DOHH2 (cell line): Measurements from ENCODE around the gene SHISA8.

Experiments used
- H3F3A ChIP-seq: fragments of 200-600 bp; sonication (generic), shearing (Covaris generic); 2 replicates; pipeline ENCODE4 v1.6.0; 2016; ENCODE audit warnings: antibody characterized with exemption, mild to moderate bottlenecking; ENCODE audit not compliant: control insufficient read depth, insufficient read depth
- H3K27ac ChIP-seq: fragments of 200-600 bp; sonication (generic); 2 replicates; pipeline ENCODE4 v1.5.1; 2014; ENCODE audit warnings: low read depth, mild to moderate bottlenecking, low read length, moderate library complexity
- H3K27me3 ChIP-seq: fragments of 200-600 bp; sonication (generic); 2 replicates; pipeline ENCODE4 v1.6.1; 2014; ENCODE audit warnings: mild to moderate bottlenecking, low read length, mixed read lengths; ENCODE audit not compliant: control insufficient read depth
- H3K36me3 ChIP-seq: fragments of 200-600 bp; sonication (generic); 2 replicates; pipeline ENCODE4 v1.6.1; 2014; ENCODE audit warnings: mild to moderate bottlenecking, low read length, moderate library complexity, mixed read lengths; ENCODE audit not compliant: control insufficient read depth
- H3K4me1 ChIP-seq: fragments of 200-600 bp; sonication (generic); 2 replicates; pipeline ENCODE4 v1.6.1; 2014; ENCODE audit warnings: mild to moderate bottlenecking, low read length, mixed read lengths; ENCODE audit not compliant: control insufficient read depth
- H3K4me2 ChIP-seq: fragments of 200-600 bp; sonication (generic); 2 replicates; pipeline ENCODE4 v1.6.0; 2014; ENCODE audit warnings: mild to moderate bottlenecking, low read length, moderate library complexity
- H3K4me3 ChIP-seq: fragments of 200-600 bp; sonication (generic); 2 replicates; pipeline ENCODE4 v1.5.1; 2014; ENCODE audit warnings: mild to moderate bottlenecking, low read length, mixed read lengths
- H3K79me2 ChIP-seq: fragments of 200-600 bp; sonication (generic); 2 replicates; pipeline ENCODE4 v1.6.1; 2014; ENCODE audit warnings: mild to moderate bottlenecking, low read length, mixed read lengths; ENCODE audit not compliant: control insufficient read depth
- H3K9me2 ChIP-seq: fragments of 200-600 bp; sonication (generic); replicated peaks from 2 replicates; pipeline ENCODE4 v1.6.1; 2014; ENCODE audit warnings: mild to moderate bottlenecking, low read length, mixed read lengths; ENCODE audit not compliant: control insufficient read depth
- H3K9me3 ChIP-seq: fragments of 200-600 bp; sonication (generic); 2 replicates; pipeline ENCODE4 v1.6.1; 2014; ENCODE audit warnings: antibody characterized with exemption, low read length, mixed read lengths; ENCODE audit not compliant: control insufficient read depth, insufficient read depth
- H4K20me1 ChIP-seq: fragments of 200-600 bp; sonication (generic); 2 replicates; pipeline ENCODE4 v1.6.0; 2014; ENCODE audit warnings: low read depth, mild to moderate bottlenecking, antibody characterized with exemption, low read length, moderate library complexity; ENCODE audit not compliant: control insufficient read depth, insufficient read depth
- EZH2phosphoT487 ChIP-seq: fragments of 200-600 bp; sonication (generic); IDR thresholded peaks from 2 replicates; pipeline ENCODE4 v1.6.1; 2017; ENCODE audit warnings: borderline replicate concordance, mild to moderate bottlenecking, antibody characterized with exemption, low read length, moderate library complexity, mixed read lengths
- TF ChIP-seq, protein P1 (sequence below): fragments of 200-600 bp; sonication (generic); IDR thresholded peaks from one replicate; pipeline ENCODE4 v1.5.1; 2014; ENCODE audit warnings: antibody characterized with exemption, mild to moderate bottlenecking, low read depth, low read length; ENCODE audit not compliant: poor library complexity, severe bottlenecking

Gene SHISA8

DNA sequence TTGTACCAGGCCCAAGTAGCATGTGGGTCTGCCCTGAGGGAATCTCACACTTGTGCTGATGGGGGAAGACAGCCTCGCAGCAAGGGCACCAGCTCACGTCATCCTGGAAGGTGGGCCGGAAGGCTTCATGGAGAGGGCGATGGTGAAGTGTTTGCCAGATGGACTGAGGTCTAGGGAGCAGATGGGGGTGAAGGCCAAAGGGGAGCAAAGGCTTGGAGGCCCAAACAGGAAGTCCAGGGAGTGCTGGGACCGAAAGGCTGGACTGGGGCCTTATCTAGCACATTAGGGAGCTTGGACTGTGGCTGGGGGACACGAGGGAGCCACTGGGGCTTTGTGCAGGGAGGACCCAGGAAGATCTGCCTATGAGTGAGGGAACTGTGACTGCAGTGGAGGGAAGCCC lies 12.9 kb upstream of the SHISA8 start:
- Histone ChIP-seq H3F3A (peaks cover 38% of the 10 kb centered on the region), H3K9me3 (no peaks in the 10 kb centered on the region), H3K27me3 (no peaks in the 10 kb centered on the region), H3K9me2 (no peaks in the 10 kb centered on the region), H3K4me3 (no peak overlapping the region), H4K20me1 (peaks cover 7% of the 10 kb centered on the region; the same call in 1 of the 2 replicates), H3K27ac (peak overlapping the region; percentile 86), H3K79me2 (peaks cover 37% of the 10 kb centered on the region), H3K36me3 (peaks cover 44% of the 10 kb centered on the region), H3K4me1 (peaks cover 89% of the 10 kb centered on the region), H3K4me2 (peak overlapping the region; percentile 85)
- TF ChIP-seq, protein P1, sequence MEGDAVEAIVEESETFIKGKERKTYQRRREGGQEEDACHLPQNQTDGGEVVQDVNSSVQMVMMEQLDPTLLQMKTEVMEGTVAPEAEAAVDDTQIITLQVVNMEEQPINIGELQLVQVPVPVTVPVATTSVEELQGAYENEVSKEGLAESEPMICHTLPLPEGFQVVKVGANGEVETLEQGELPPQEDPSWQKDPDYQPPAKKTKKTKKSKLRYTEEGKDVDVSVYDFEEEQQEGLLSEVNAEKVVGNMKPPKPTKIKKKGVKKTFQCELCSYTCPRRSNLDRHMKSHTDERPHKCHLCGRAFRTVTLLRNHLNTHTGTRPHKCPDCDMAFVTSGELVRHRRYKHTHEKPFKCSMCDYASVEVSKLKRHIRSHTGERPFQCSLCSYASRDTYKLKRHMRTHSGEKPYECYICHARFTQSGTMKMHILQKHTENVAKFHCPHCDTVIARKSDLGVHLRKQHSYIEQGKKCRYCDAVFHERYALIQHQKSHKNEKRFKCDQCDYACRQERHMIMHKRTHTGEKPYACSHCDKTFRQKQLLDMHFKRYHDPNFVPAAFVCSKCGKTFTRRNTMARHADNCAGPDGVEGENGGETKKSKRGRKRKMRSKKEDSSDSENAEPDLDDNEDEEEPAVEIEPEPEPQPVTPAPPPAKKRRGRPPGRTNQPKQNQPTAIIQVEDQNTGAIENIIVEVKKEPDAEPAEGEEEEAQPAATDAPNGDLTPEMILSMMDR = no peak
- no peak for TF ChIP-seq EZH2phosphoT487

DNA sequence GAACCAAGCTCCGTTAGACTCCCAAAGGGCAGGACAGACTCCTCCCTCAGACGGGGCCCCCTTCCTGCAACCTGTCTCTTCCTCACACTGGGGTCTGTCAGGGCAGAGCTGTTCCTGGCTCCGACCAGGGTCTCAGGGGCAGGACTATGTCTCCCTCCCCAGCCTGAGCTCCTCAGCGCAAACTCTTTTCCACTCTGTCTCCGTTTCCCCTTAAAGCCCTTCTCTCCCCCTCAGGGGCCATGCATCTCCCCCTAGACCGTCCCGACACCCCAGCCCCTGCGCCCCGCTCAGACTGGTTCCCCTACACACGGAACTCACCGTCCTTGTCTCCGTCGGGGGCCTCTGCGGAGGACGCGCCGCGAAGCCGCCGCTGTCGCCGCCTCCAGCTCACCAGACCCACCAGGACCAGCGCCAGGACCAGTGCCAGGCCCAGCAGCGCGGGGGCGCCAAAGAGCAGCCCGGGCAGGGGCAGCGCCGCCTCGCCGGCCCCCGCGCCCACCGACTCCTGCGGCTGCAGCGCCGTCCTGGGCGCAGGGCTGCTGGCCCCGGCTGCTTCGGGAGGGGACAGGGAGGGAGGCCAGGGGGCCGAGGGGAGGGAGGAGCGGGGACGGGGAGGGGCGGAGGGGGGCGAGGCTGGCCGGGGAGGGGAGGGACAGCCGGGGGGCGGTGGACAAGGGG lies 11.0 kb upstream of the SHISA8 start:
- Histone ChIP-seq H3K27me3 (no peaks in the 10 kb centered on the region), H3K4me3 (peak overlapping the region; percentile 86), H3K9me2 (no peaks in the 10 kb centered on the region), H3K27ac (peak overlapping the region; percentile 86), H3K4me2 (peak overlapping the region; percentile 85), H3K36me3 (peaks cover 48% of the 10 kb centered on the region), H3K79me2 (peaks cover 36% of the 10 kb centered on the region), H3K9me3 (no peaks in the 10 kb centered on the region), H3F3A (peaks cover 33% of the 10 kb centered on the region), H4K20me1 (peaks cover 7% of the 10 kb centered on the region; the same call in 1 of the 2 replicates), H3K4me1 (peaks cover 89% of the 10 kb centered on the region)
- TF ChIP-seq, protein P1 = peak; percentile 86
- no peak for TF ChIP-seq EZH2phosphoT487

DNA sequence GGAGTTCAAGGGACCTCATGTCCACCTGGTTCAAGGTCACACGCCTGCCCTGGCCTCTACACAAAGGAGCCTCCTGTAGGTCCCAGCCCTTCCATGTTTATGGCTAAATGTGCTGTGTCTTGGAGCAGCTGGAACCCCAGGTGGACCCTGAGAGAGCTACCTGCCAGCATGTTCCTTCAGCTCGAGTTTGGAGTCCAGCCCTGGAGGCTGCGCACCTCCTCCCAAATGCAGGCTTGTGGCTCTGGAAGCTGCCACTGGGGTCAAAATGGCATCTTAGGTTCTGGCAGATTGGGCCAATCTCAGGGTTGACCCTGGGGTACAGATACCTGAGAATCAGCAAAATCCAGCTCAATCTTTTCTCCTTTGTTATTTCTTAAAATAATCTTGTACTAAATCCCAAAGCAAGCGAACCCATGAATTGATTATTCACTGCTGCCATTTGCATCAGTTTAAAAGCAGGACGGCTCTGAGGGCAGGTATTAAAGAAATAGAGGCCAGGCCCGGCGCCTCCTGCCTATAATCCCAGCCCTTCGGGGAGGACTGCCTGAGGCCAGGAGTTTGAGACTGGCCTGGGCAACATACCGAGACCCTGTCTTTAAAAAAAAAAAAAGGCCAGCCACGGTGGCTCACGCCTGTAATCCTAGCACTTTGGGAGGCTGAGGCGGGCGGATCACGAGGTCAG lies 8.9 kb upstream of the SHISA8 start:
- peaks cover 33% of the 10 kb centered on the region for H3F3A ChIP-seq
- no peaks in the 10 kb centered on the region for H3K27me3 ChIP-seq
- H3K79me2 ChIP-seq = peaks cover 36% of the 10 kb centered on the region
- H3K4me1 ChIP-seq = peaks cover 89% of the 10 kb centered on the region
- peak overlapping the region; percentile 86 for H3K27ac ChIP-seq
- H3K9me2 ChIP-seq = no peaks in the 10 kb centered on the region
- H4K20me1 ChIP-seq = peaks cover 7% of the 10 kb centered on the region; the same call in 1 of the 2 replicates
- peaks cover 45% of the 10 kb centered on the region for H3K36me3 ChIP-seq
- H3K4me3 ChIP-seq = peak overlapping the region; percentile 86
- no peaks in the 10 kb centered on the region for H3K9me3 ChIP-seq
- TF ChIP-seq, protein P1 = no peak
- no peak for TF ChIP-seq EZH2phosphoT487
- H3K4me2 ChIP-seq = peak overlapping the region; percentile 85
